Activated T-cell treated with anti-CD3 and anti-CD28 coated beads for 24 hours (primary cell): ENCODE results near the gene EBF3.

Source experiments
- DNase-seq: peaks from one replicate; pipeline ENCODE4 v3.0.0-alpha.2; 2020; ENCODE audit warnings: low read depth

Gene EBF3

DNA sequence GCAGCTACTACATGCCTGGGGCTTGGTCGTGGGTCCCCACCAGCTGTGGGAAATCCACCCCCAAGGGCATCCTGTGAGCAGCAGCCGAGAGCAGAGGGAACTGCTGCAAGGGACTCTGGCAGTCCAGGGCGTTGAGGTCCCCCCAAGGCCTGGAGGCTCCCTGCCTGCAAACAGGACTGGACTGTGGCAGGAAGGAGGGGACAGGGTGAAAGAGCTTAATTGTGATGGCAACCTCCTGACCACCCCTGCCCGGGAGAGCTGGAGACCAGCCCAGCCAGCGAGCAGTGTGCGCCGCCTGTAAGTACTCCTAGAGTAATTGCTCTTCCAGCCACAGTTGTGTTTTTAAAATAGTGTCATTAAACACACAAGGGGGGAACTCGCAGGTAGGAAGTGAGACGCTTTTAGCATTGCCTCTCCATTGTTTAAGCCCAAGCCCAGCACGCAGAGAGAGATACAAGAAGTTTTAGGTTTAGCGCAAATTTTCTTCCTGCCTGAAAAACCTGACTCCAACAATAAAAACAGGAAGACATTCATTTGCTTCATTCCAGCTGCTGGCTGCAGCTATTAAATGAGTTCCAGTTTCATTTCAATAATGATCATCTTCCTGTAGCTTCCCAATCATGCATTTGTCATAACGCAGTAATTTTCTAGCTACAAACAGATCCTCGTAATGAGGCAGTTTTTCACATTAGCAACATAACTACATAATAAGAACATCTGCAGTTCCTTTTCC, 111.1 kb downstream of the EBF3 start:
- no peak for DNase-seq

DNA sequence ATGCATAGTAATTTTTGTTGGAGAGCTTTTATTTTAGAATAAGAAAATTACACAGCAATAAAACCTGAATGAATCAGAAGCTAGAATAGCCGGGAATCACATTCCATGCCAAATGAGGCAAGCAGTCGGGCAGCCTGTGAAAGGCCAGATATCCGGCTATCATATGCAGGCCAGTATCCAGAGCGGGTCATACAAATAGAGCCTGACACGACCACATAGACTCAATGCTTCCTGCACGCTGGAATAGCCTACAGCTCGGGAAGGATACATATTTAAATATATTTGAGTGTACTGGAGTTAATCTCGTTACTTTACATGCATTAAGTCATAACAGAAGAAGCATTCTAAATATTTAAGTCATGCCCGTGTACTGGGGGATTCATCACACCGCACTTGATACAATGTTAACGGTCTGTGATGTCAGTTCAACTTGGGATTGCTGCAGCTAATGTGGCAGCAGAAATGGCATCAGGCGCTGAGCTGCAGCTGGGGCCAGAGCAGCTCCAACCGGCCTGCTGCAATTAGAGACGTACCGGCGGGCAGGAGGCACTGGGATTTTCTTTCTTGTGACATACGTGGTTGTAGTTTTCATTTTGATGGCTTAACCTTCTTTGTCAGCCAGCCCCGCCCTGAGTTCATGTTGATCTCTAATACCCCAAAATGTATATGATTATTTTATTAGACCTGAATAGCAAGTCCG, 112.0 kb downstream of the EBF3 start:
- no peak for DNase-seq

DNA sequence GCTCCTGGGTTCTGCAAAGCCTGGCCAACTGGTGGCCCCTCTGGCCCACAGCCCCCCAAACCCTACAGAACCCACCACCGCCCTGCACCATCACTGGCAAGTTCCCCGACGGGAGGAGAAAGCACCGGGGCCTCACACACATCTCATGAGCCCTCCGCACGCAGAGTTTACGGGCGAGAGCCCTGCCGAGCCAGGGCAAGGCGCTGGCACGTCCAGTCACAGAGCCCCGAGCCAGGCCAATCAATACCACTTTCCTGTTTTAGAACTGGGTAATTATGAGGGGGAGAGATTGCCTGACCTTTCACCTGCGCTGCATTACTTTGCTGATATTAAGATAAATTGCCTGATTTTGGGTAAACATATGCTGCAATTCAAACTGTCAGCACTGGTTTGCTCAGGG, 113.3 kb downstream of the EBF3 start:
- DNase-seq, result no peak

DNA sequence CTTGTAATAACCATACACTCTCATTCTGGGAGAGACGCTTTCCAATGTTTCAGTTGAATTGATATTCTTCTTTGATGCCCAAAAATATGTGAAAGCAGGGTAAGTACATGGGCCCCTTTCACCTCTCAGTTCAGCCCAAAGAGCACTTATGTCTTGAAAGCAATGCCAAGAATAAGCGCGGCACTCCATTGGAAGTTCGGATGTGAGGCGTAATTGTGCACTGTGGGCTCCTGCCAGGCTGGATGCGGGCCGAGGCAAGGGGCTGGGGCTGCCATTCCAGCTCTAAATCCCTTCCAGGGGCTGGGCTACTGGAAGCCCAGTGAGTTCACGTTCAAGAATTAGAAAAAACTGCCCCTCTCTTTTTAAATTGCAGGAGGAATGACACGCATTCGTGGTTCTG, 113.8 kb downstream of the EBF3 start:
- DNase-seq, result no peak

DNA sequence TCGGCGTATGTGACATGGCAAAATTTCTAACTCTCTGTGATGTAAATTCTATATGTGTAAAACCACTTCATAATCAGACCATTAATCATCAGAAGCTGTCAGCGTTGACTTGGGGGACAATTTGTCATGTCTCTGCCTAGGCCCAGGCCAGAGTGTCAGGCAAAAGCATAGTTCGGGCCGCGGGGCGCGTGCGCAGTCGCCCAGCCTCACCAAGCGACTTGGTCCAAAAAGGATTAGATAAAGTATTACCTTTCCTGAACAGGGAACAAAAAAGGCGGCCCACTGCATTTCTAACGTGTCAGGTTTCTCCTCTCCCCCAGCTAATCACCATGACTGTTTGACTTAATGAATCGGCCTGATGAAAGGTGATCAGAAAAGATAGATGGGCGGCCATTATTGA, 114.2 kb downstream of the EBF3 start:
- no peak for DNase-seq

DNA sequence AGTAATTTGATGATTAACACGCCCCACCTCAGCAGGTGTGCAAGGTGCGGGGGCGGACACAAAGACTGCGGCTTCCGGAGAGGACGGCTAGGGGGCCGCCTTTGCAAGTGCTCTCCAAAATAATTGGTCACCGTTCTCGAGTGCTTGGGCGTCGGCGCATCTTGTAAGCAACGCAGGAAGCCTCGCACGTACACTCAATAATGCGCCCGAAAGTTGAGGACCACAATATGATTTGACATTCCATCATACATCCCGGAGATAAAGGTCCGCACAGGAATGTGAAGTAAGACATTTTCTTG, 114.7 kb downstream of the EBF3 start:
- no peak for DNase-seq

DNA sequence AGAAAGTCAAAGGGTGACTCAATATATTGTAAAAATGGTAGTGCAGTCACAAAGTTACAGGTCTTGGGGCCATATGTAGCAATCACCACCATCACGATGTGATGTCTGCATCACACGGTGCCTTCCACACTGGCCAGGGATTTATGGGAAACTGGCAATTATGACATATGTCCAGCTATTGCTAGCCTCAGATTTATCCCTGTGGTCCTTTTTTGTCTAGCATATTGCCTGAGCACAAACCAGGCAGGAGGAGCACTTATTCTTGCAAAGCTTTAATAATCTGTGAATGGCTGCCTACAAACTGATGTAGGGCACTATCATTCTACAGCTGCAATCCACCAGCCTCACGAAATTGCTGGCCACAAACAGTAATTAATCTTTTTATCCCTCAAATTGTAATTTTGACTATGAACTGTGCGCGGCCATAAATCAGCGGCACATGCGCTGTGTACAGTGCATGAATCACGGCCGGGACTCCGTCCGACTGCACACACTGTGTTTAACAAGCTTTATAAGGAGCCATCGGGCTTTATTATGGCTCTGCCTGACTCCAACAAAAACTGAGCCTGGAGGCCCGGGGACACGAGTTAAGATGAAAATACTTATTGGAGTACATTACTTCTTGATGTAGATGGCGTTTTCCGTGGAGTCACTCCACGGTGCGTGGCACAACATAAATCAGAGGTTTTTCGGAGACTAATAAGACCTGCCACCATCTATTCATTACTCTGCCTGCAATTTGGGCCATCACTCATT, 115.2 kb downstream of the EBF3 start:
- DNase-seq, result no peak

DNA sequence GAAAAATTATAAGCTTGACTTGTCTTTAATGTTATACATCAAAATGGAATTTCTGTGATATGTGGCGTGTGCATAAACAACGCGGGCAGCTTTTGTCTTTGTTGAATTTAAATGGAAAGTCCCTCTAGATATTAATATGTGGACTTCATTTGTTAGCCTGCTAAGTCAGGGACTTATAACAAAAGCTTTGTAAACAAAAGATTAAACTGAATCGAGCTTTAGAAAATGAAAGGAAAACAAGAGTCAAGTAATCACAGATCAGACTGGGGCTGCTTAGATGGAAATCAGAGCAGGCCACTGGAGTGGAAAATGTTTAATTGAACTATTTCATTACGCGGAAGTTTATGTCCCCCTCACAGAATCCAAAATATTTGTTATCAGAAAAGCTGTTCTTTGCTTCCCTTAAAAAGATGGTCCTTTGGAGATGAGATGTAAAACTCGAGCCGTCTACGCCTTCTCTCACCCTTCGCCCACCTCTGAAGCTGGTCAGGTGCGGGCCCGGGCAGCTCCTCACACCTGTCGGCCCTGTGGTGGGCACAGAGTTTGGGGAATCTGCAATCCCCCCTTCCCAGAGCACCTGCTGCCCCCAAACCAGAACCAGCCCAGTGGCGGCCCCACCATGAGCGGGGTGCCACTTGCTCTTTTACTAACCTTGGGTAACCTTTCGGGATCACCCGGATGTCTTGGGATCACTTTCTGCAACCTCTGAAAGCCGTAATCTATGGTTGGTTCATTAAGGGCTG, 116.2 kb downstream of the EBF3 start:
- no peak for DNase-seq

DNA sequence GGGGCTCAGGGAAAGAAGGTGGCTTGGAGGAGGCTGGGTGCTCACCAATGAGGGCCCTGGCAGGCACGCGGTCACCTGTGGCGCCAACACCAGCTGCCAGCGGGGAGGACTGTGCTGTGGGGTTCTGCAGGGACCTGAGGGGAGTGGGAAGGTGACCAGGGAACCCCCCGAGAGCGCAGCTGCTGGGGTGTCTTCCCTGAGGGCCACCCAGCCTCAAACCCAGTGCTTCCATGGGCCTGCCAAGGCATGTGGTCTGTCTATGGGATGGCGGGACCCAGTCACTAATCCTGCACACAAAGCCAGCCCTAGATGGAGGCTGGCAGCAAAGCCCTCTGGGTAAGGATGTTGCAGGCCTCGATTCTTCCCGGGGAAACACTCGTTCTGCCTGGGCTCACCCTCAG, 117.1 kb downstream of the EBF3 start:
- DNase-seq, result no peak

DNA sequence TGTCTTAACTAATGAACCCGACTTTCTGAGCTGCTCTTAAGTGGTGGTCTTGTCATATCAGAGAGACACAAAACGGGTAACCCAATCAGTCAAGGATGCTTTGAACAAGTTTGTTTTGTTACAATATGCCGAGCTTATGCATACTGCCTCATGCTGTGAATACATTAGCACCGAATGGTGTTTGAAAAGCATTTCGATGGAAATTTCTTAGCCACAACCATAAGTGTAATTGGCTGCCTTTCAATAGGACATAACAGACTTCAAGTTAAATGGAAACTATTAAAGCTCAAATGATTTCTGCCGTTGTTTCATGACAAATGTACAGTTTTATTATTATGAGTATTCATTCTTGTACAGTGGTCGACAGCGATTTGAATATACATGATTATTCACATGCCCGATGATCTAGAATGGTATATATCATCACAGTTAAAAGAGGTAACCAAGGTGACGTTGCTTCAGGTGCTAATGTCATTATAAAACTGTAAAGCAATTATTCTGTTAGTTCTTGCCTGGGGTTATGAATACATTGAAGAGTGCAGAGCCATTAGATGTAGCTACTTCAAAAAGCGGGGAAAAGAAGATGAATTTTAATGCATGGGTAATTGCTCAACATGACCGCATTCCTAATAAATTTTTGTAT, 118.8 kb downstream of the EBF3 start:
- DNase-seq, result no peak

DNA sequence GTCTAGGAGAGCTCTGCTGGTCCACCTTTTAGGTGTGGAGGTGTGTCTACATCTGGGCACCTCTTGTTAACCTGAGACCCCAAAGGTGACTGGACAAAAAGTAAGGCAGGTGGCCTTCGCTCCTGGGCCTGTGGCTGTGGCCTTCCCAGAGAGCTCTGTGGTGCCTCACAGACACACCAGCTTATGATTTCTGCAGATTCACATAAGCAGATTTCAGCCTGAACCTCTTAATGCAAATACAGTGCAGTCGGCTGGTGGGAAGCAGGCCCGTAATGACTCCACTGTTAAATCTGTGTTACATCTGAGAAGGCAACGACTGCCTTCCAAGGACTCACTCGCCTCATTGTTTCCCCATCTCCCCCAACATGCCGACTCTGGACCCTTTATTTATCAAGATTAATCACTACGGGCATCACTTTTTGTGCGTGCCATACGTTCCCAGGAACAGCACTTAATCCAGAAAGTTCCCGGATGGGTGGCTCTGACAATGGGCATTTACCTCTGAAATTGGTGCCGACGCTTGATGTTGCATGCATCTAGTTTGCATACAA, 119.8 kb downstream of the EBF3 start:
- DNase-seq, result no peak

DNA sequence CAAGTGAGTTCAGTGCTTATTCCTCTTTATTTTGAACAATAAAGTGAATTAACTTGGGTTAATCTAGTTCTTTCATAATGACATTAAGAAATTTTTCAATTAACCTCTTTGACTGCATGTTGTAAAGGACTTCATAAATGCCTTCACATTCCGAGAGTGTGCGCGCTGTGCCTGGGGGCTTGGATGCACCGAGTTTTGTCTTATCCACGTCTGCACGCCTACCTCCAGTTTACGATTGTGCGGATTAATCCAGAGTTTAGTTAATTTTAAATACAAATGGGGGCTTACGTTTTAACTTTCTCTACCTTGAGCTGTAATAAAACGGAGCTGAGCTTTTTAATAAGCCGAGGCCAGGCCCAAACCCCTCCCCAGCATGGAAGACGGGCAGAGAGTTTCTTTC, 120.4 kb downstream of the EBF3 start:
- DNase-seq, result no peak

DNA sequence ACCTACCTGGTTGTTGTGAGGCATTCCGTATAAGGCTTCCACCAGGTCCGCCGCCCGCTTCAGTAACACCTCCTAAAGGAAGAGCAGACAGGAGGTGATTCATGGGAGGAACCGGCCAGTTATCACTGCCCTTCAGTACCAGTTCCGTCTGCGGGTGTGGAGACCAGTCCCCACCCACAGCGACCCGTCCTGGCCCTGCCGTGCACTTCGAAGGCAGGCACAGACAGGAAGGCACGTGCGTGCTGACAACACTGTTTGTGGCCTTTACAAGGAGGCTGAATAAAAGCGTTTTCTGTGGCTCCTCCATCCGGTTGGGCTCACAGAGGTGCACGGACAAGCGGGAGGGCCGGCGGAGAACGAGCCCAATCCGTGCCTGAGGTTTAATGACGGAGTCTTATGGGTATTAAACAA, 120.9 kb downstream of the EBF3 start:
- DNase-seq, result no peak

DNA sequence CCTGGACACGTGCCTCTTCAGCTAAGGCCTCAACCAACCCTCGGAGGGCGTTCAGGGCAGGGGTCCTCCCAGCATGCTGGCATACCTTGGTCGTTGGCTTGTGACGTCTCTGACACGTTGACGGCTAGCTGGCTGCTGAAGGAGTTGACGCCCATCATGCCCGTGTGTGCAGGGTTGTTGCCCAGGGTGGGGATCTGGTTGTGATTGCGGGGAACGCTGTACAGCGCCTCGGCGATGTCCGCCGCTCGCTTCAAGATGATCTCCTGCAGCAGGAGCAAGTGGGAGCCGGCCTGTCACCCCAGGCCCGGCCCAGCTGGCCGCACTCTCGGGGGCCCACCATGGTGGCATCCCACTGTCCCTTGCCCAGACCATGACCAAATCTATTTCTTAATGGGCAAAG, 122.0 kb downstream of the EBF3 start:
- no peak for DNase-seq

DNA sequence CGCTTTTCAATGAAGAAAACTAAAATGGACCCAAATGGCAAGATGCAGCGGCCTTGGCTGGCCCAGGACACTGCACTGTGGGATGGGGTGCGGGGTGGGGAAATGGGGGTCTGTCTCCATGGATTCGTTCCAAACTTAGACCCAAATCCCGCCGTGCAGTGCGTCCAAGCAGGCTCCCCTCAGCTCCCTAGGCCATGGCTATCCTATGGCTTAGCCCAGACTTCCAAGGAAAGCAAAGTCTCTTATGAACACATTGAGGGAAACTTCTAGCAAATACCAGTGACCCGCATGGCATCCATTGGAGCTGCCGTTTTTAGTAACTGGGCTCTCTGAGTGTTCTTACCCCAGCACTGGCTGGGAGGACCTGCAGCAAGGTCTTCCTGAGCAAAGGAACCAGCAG, 122.5 kb downstream of the EBF3 start:
- DNase-seq, result no peak

DNA sequence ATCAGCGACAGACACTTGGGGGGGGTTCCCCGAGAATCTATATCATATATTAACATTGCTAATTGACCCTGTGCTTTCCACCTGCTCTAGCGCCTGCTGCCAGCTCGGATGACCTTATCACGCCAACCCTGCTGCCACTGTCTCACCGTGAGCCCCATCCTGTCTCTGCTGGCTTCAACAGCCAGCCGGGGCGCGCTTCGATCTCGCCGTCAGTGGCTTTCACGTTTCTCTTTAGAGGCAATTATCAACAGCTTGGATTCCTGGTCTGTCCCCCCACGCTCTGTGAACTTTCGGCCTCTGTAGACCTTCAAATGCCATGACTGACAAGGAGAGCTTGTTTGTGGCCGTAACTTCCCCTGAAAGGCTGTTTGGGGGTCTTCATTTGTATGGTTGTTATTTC, 123.0 kb downstream of the EBF3 start:
- DNase-seq, result no peak

DNA sequence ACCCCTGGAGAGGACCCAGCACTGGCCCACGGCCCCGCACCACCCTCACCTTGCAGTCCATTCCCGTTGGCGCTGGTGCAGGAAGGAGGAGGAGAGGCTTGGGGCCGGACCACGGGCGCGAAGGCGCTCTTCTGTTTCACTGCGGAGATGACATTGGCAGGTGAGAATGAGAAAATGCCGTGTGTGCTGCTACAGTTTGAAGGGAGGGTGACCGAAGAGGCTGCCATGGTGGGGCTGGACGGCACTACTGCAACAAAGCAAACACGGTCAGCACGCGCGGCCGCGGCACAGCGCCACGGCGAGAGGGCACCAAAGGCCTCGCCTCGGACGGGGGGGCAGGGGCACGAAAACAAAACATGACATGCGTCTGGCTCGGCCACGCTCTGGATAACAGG, 123.9 kb downstream of the EBF3 start:
- no peak for DNase-seq

DNA sequence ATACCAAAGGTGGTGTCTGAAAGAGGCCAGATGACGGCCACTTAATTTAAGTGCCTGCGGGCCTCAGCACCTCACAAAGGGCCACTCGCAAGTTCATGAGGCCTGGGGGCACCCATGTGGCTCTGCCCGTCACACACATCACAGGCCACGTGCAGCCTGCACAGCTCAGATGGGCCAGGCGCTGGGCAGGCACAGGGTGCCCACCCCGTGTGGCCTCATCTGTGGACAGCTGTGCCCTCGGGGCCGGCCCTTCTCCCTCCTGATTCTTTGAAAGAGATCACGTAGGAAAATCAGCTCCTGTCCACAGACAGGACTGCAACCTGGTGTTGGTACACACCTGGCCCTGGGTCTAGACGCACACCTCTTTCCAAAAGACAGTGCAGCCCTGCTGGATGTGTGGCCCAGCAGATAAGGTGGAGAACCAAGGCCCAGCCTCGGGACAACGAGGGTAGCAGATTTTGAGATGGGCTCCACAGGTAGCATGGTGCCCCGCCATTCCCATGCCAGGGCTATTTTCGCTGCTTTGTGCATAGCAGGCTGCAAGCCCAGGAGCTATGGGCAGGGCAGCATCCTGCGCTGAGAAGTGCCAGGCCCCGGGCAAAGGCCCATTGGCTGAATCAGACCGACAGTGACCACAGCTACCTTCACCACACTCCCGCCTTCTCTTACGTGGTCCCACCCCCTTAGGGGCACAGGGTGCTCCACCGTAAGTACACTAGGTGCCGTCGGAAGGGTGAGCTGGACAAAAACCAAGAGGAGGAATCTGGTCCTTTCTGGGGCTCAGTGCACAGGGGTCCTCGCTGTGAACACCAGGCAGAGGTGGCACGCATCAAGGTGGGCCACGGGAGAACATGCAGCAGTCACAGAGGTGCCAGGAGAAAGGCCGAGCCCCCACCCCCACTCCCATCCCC, 124.5 kb downstream of the EBF3 start:
- no peak for DNase-seq

DNA sequence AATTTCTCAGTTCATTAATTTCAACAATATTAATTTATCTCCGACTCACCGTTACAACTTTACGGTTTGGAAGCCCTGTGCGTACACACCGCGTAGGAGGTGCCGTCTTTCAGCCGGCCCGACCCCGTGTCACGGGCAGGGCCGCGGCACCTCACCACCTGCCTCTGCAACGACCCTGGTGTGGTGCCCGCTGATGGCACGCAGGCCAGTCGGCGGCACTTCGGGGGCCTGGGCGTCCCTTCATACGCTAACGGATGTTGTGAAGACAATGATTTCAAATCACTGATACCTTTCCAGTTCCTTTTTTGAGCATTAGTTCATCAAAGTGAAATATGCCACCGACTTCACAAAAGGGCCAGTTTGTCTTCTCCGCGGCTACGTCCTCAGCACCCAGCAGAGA, 125.3 kb downstream of the EBF3 start:
- no peak for DNase-seq

DNA sequence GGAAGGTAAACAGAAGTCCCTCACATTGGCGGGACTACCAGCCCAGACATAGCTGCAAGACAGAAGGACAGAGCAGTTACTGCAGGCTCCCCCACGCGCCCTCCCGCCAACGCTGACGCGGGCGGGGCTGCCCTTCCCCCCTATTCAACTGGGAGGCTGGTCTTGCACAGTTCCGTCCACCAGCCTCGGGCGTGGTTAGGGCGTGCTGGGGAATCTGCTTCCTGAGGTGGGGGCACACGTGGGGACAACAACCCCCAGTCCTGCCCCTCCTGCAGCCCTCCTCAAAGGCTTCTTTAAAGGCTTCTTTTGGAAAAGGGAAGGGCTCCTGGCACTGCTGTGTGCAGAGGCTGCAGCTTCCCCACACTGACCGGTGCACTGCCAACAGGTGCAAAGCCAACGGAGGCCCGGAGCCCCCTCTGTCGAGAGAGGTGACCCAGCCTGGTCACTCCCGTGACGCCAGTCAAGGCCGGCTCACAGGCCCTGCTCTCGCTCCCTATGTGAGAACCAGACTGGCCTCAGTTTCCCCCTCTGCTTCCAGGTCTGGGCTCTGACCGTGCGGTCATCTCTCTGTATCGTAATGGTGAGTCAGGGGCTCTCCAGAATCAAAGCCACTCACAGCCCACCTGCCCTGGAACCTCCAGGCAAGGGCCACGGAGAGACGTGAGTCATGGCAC, 126.0 kb downstream of the EBF3 start:
- no peak for DNase-seq
